GM12878 (cell line): Measurements from ENCODE around the gene ADGRV1. TPM values are rescaled to one million over a fixed set of nuclear protein-coding genes. Genes with fewer than 3 reads are reported as not detected.

Experiments
- BACH1 ChIP-seq: fragments of 450-650 bp; IDR thresholded peaks from 2 replicates; pipeline ENCODE4 v1.6.1; 2017; ENCODE audit warnings: mild to moderate bottlenecking, borderline replicate concordance
- CBFB ChIP-seq: IDR thresholded peaks from 2 replicates; pipeline ENCODE4 v1.6.1; 2016; ENCODE audit warnings: antibody characterized with exemption, low read depth
- ETV6 ChIP-seq, 2 experiments: fragments of 450-650 bp in 1 of 2; IDR thresholded peaks in 1 of 2; conservative IDR thresholded peaks in 1 of 2; 2 replicates each; pipeline ENCODE4 v1.6.1; 2014; ENCODE audit warnings: antibody characterized with exemption in 1 of 2, borderline replicate concordance in 1 of 2, low read depth in 1 of 2, mild to moderate bottlenecking in 1 of 2, moderate library complexity in 1 of 2
- IRF4 ChIP-seq: IDR thresholded peaks from 2 replicates; pipeline ENCODE4 v1.6.1; 2011; ENCODE audit warnings: low read depth, low read length
- LARP7 ChIP-seq: fragments of 450-650 bp; IDR thresholded peaks from 2 replicates; pipeline ENCODE4 v1.6.1; 2017; ENCODE audit warnings: mild to moderate bottlenecking
- SIX5 ChIP-seq: IDR thresholded peaks from 2 replicates; pipeline ENCODE4 v1.6.1; 2011; ENCODE audit warnings: mild to moderate bottlenecking, low read depth, low read length, moderate library complexity; ENCODE audit not compliant: severe bottlenecking
- SPI1 ChIP-seq: IDR thresholded peaks from 2 replicates; pipeline ENCODE4 v1.6.1; 2011; ENCODE audit warnings: low read depth, mild to moderate bottlenecking, low read length, moderate library complexity, borderline replicate concordance; ENCODE audit not compliant: insufficient read depth
- SREBF2 ChIP-seq: IDR thresholded peaks from 2 replicates; pipeline ENCODE4 v1.6.1; 2012; ENCODE audit warnings: mild to moderate bottlenecking, low read length
- ZNF384 ChIP-seq: IDR thresholded peaks from 2 replicates; pipeline ENCODE4 v1.6.1; 2012; ENCODE audit warnings: low read depth, mild to moderate bottlenecking, low read length, improper control_type of control experiment, borderline replicate concordance
- polyA plus RNA-seq, 11 experiments: library from polyadenylated mRNA; depleted of rRNA in 4 of 11; unstranded in 6 of 11; stranded (reverse) in 5 of 11; fragments of >200 nt; fragmentation: Nextera tagmentation in 4 of 11; fragmentation: Illumina TruSeq in 1 of 11; extraction: Ambion mirVana in 4 of 11; extraction: Trizol in 1 of 11; gene quantifications; 1 replicate in 1 of 11; 2 replicates in 10 of 11; pipeline versions ENCODE4 v1.2.1 to v1.2.3, GENCODE V29; 2011 to 2016; ENCODE audit warnings: inconsistent platforms in 2 of 11, missing spikeins in 2 of 11, low read depth in 1 of 11
- total RNA-seq, 4 experiments: library from RNA; depleted of rRNA in 3 of 4; stranded (reverse); fragments of >200 nt in 3 of 4; fragmentation: Illumina TruSeq in 1 of 4; extraction: Trizol in 1 of 4; gene quantifications; 2 replicates each; pipeline versions ENCODE4 v1.2.1 to v1.2.3, GENCODE V29; 2013 to 2021
- TF ChIP-seq, protein P1 (sequence below): fragments of 450-650 bp; formaldehyde crosslinking; IDR thresholded peaks from 2 replicates; pipeline ENCODE4 v1.4.0; 2020; ENCODE audit warnings: mild to moderate bottlenecking, moderate library complexity
- TF ChIP-seq, protein P2 (sequence below): IDR thresholded peaks from 2 replicates; pipeline ENCODE4 v1.6.1; 2012; ENCODE audit warnings: improper control_type of control experiment, low read depth, low read length; ENCODE audit not compliant: insufficient replicate concordance
- TF ChIP-seq, protein P3 (sequence below): fragments of 450-650 bp; IDR thresholded peaks from 2 replicates; pipeline ENCODE4 v1.6.1; 2016; ENCODE audit warnings: mild to moderate bottlenecking
- TF ChIP-seq, protein P4 (sequence below): fragments of 150-350 bp; IDR thresholded peaks from 2 replicates; pipeline ENCODE4 v1.6.1; 2014; ENCODE audit warnings: mild to moderate bottlenecking, low read depth, low read length
- TF ChIP-seq, protein P5 (sequence below): IDR thresholded peaks from 2 replicates; pipeline ENCODE4 v1.6.1; 2012; ENCODE audit warnings: low read length, inconsistent platforms

ADGRV1 gene
- total and polyA plus RNA-seq, 10 of the 15 experiments (the other 5 are each of a cell fraction or from before 2014, with no cell fraction given): 0.04 to 8.1 (median 0.16) TPM; not detected in 1

DNA sequence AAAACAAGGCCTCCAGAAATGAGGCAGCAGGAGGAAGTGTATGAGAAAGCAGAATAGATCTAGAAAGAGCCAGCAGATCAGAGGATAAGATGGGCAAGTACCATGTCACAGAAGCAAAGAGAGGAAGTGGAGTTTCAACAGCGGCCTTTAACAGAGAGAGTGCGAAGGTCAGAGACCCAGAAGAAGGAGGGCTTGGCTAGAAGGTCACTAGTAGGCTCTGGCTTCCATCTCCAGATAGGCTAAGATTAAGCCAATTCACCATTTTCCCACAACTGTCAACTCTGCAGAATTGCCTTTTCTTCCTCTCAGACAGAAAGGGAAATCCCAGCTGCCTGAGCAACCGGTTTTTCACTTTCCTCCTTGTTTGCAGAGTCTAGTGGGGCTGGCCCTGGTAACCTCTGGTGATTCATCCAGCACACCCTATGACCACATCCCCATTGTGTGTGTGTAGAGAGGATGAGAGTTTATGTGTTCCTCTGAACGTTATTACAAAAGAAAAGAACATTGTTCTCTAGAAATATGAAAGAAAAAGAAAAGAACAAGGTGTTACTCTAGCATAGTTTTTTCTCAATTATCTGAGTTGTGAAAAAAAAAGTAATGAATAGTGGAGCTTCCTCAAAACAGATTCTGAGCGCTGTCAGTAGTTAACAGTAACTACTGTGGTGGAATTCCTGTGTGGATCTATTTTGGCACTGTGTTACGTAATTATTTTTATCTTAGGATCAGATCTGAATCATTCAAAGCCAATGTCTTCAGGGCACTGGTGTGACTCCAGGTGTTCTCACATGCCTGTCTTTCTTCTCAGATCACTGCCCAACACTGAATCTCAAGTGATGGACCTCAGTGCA, 604.2 kb downstream of the ADGRV1 start (continued):
- TF ChIP-seq, protein P1, sequence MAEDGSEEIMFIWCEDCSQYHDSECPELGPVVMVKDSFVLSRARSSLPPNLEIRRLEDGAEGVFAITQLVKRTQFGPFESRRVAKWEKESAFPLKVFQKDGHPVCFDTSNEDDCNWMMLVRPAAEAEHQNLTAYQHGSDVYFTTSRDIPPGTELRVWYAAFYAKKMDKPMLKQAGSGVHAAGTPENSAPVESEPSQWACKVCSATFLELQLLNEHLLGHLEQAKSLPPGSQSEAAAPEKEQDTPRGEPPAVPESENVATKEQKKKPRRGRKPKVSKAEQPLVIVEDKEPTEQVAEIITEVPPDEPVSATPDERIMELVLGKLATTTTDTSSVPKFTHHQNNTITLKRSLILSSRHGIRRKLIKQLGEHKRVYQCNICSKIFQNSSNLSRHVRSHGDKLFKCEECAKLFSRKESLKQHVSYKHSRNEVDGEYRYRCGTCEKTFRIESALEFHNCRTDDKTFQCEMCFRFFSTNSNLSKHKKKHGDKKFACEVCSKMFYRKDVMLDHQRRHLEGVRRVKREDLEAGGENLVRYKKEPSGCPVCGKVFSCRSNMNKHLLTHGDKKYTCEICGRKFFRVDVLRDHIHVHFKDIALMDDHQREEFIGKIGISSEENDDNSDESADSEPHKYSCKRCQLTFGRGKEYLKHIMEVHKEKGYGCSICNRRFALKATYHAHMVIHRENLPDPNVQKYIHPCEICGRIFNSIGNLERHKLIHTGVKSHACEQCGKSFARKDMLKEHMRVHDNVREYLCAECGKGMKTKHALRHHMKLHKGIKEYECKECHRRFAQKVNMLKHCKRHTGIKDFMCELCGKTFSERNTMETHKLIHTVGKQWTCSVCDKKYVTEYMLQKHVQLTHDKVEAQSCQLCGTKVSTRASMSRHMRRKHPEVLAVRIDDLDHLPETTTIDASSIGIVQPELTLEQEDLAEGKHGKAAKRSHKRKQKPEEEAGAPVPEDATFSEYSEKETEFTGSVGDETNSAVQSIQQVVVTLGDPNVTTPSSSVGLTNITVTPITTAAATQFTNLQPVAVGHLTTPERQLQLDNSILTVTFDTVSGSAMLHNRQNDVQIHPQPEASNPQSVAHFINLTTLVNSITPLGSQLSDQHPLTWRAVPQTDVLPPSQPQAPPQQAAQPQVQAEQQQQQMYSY: no peak
- TF ChIP-seq ZNF384: peak; percentile 81
- TF ChIP-seq LARP7: no peak
- no peak for TF ChIP-seq SIX5
- peak; percentile 51; the same call in 1 of the 2 replicates for TF ChIP-seq IRF4
- TF ChIP-seq, protein P2, sequence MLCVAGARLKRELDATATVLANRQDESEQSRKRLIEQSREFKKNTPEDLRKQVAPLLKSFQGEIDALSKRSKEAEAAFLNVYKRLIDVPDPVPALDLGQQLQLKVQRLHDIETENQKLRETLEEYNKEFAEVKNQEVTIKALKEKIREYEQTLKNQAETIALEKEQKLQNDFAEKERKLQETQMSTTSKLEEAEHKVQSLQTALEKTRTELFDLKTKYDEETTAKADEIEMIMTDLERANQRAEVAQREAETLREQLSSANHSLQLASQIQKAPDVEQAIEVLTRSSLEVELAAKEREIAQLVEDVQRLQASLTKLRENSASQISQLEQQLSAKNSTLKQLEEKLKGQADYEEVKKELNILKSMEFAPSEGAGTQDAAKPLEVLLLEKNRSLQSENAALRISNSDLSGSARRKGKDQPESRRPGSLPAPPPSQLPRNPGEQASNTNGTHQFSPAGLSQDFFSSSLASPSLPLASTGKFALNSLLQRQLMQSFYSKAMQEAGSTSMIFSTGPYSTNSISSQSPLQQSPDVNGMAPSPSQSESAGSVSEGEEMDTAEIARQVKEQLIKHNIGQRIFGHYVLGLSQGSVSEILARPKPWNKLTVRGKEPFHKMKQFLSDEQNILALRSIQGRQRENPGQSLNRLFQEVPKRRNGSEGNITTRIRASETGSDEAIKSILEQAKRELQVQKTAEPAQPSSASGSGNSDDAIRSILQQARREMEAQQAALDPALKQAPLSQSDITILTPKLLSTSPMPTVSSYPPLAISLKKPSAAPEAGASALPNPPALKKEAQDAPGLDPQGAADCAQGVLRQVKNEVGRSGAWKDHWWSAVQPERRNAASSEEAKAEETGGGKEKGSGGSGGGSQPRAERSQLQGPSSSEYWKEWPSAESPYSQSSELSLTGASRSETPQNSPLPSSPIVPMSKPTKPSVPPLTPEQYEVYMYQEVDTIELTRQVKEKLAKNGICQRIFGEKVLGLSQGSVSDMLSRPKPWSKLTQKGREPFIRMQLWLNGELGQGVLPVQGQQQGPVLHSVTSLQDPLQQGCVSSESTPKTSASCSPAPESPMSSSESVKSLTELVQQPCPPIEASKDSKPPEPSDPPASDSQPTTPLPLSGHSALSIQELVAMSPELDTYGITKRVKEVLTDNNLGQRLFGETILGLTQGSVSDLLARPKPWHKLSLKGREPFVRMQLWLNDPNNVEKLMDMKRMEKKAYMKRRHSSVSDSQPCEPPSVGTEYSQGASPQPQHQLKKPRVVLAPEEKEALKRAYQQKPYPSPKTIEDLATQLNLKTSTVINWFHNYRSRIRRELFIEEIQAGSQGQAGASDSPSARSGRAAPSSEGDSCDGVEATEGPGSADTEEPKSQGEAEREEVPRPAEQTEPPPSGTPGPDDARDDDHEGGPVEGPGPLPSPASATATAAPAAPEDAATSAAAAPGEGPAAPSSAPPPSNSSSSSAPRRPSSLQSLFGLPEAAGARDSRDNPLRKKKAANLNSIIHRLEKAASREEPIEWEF: no peak
- peak in 1 of 2 experiments; percentile 60; a peak in 1 of 4 replicates for TF ChIP-seq ETV6 (conservative IDR thresholded peaks at IDR 0.05 in 1 of 2, IDR thresholded peaks at IDR 0.05 in 1 of 2; ENCODE audit: borderline replicate concordance in 1 of 2, low read depth in 1 of 2)
- TF ChIP-seq, protein P3, sequence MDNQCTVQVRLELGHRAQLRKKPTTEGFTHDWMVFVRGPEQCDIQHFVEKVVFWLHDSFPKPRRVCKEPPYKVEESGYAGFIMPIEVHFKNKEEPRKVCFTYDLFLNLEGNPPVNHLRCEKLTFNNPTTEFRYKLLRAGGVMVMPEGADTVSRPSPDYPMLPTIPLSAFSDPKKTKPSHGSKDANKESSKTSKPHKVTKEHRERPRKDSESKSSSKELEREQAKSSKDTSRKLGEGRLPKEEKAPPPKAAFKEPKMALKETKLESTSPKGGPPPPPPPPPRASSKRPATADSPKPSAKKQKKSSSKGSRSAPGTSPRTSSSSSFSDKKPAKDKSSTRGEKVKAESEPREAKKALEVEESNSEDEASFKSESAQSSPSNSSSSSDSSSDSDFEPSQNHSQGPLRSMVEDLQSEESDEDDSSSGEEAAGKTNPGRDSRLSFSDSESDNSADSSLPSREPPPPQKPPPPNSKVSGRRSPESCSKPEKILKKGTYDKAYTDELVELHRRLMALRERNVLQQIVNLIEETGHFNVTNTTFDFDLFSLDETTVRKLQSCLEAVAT: peak; percentile 25; the same call in 1 of the 2 replicates
- peak; percentile 83; the same call in 1 of the 2 replicates for TF ChIP-seq BACH1
- TF ChIP-seq SPI1: peak; percentile 82
- TF ChIP-seq, protein P4, sequence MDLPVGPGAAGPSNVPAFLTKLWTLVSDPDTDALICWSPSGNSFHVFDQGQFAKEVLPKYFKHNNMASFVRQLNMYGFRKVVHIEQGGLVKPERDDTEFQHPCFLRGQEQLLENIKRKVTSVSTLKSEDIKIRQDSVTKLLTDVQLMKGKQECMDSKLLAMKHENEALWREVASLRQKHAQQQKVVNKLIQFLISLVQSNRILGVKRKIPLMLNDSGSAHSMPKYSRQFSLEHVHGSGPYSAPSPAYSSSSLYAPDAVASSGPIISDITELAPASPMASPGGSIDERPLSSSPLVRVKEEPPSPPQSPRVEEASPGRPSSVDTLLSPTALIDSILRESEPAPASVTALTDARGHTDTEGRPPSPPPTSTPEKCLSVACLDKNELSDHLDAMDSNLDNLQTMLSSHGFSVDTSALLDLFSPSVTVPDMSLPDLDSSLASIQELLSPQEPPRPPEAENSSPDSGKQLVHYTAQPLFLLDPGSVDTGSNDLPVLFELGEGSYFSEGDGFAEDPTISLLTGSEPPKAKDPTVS: no peak
- no peak for TF ChIP-seq SREBF2
- TF ChIP-seq, protein P5, sequence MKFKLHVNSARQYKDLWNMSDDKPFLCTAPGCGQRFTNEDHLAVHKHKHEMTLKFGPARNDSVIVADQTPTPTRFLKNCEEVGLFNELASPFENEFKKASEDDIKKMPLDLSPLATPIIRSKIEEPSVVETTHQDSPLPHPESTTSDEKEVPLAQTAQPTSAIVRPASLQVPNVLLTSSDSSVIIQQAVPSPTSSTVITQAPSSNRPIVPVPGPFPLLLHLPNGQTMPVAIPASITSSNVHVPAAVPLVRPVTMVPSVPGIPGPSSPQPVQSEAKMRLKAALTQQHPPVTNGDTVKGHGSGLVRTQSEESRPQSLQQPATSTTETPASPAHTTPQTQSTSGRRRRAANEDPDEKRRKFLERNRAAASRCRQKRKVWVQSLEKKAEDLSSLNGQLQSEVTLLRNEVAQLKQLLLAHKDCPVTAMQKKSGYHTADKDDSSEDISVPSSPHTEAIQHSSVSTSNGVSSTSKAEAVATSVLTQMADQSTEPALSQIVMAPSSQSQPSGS: peak; percentile 77
- TF ChIP-seq CBFB: no peak
